ENCODE data around the gene ATP2B2.

Gene ATP2B2

GRCh38 chr3:10351013-10351735 lies 154.2 kb downstream of the ATP2B2 start:
- no peak for DNase-seq (ENCODE audit: extremely low read depth in 1 of 2, low read depth in 1 of 2)

DNA sequence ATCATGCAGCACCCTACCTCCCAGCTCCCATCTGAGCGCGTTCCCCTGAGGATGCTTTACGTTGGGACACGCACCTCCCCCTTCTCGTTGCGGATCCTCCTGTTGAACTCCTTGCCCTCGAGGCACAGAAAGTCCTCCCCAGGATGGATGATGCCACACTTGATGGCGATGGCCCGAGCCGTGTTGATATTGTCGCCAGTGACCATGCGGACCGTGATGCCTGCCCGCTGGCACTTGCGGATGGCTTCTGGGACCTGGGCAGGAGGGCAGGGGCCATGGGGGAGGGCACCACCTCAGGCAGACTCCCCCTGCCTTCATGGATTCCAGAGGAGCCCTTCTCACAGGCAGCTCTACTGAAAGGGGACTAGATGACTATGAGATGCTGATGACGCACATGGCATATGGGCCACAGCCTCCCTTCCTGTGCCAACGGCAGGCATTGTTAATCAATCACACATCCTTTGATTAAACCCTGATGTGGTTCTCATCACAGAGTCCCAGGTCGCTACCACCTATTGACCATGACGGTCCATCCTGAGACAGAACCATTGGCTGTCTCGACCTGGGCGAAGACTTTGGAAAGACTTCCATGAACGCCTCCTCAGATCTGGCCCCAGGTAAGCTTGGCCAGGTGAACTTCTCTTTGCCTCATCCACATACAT lies 154.9 kb downstream of the ATP2B2 start:
- no peak for DNase-seq (ENCODE audit: extremely low read depth in 1 of 2, low read depth in 1 of 2)

GRCh38 chr3:10349801-10350200 lies 155.6 kb downstream of the ATP2B2 start:
- no peak for DNase-seq (ENCODE audit: extremely low read depth in 1 of 2, low read depth in 1 of 2)

GRCh38 chr3:10348404-10348721 lies 157.0 kb downstream of the ATP2B2 start:
- no peak for DNase-seq (ENCODE audit: extremely low read depth in 1 of 2, low read depth in 1 of 2)

- no peak for DNase-seq (ENCODE audit: extremely low read depth in 1 of 2, low read depth in 1 of 2)
Observed at GRCh38 chr3:10347648-10348403, 157.6 kb downstream of the ATP2B2 start.

DNA sequence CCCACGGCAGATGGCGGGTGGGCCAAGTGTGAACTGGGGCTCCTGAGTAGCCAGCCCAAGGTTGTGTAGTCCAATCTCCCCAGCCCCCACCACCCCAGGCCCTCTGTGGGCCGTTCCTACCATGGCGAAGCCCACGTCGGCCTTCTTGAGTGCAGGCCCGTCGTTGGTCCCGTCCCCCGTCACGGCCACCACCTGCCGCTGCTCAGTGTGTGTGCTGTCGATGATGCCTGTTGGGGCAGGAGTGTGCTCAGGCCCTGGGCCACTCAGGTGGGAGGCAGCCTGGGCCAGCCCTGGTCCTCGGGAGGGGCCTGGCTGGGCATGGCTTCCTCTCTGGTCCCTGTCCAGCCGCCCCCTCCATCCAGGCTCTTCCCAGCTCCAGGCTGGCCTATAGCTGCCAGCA lies 159.5 kb downstream of the ATP2B2 start:
- DNase-seq (ENCODE audit: extremely low read depth in 1 of 2, low read depth in 1 of 2), result no peak

DNA sequence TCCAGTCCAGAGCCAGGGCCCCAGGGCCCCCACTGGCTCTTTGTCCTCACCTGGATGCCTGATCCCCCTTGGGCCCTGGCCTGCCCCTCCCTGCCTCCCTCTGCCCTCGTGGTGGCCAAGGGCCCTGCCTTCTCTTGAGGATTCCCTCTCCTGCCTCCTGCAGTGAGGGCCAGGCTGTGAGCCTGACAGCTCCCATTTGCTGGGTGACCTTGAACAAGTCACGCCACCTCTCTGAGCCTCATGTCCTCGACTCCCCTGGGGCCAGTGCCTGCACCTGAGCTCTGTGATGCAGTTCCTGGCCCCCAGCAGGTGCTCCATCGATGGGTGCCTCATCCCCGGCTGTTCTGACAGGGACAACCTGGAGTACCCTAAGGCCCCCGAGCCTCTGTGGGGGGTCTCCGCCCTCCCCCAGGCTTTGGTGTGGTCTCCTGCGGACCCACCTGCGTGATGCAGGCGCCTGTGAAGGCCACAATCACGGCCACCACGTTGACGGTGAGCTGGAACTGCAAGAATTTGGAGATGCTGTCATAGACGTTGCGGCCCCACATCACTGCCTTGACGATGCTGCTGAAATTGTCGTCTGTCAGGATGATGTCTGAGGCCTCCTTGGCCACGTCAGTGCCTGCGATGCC lies 160.3 kb downstream of the ATP2B2 start:
- DNase-seq (ENCODE audit: extremely low read depth in 1 of 2, low read depth in 1 of 2), result no peak

- peak in 1 of 2 donors; percentile 30 for DNase-seq (ENCODE audit: extremely low read depth in 1 of 2, low read depth in 1 of 2)
Observed at GRCh38 chr3:10344147-10344943, 161.0 kb downstream of the ATP2B2 start.

GRCh38 chr3:10343526-10343925 lies 161.9 kb downstream of the ATP2B2 start:
- DNase-seq (ENCODE audit: extremely low read depth in 1 of 2, low read depth in 1 of 2), result no peak

DNA sequence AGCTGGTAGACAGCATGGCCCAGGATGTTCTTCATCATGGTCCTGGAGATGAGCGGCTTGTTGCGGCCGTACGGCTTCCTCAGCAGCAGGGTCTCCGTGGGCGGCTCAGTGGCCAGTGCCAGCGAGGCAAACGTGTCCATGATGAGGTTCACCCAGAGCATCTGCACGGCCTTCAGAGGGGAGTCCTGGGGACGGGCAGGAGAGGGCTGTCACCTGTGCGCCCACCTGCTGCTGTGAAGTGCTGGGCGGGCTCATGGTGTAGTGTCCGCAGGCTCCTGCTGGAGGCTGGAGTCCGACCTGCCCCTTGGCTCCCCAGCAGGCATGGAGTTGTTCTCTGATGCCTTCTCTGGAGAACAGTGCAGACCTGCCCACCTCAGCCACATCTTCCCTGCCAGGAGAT lies 162.6 kb downstream of the ATP2B2 start:
- DNase-seq (ENCODE audit: extremely low read depth in 1 of 2, low read depth in 1 of 2), result no peak

GRCh38 chr3:10341901-10342398 lies 163.4 kb downstream of the ATP2B2 start:
- DNase-seq (ENCODE audit: extremely low read depth in 1 of 2, low read depth in 1 of 2), result no peak

GRCh38 chr3:10340476-10340875 lies 164.9 kb downstream of the ATP2B2 start:
- DNase-seq (ENCODE audit: extremely low read depth in 1 of 2, low read depth in 1 of 2), result no peak

- no peak for DNase-seq (ENCODE audit: extremely low read depth in 1 of 2, low read depth in 1 of 2)
Observed at GRCh38 chr3:10340046-10340445, 165.3 kb downstream of the ATP2B2 start.

- DNase-seq (ENCODE audit: extremely low read depth in 1 of 2, low read depth in 1 of 2), result no peak
Observed at GRCh38 chr3:10339376-10339955, 165.9 kb downstream of the ATP2B2 start.

- no peak for DNase-seq (ENCODE audit: extremely low read depth in 1 of 2, low read depth in 1 of 2)
Observed at GRCh38 chr3:10338591-10339353, 166.6 kb downstream of the ATP2B2 start.

DNA sequence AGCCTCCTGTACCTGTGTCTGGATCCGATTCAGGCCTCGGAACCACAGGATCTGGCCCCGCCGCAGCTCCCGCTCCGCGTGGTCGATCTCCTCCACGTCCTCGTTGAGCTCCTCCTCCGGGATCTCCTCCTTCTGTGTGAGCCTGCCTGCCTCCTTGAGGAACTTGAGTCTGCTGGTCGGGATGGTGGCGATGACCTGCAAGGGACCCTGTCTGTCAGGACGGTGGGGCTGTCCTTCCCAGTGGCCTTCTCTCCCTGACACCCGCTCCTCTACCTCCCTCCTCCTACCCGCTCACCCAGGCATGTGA lies 167.3 kb downstream of the ATP2B2 start:
- no peak for DNase-seq (ENCODE audit: extremely low read depth in 1 of 2, low read depth in 1 of 2)

DNA sequence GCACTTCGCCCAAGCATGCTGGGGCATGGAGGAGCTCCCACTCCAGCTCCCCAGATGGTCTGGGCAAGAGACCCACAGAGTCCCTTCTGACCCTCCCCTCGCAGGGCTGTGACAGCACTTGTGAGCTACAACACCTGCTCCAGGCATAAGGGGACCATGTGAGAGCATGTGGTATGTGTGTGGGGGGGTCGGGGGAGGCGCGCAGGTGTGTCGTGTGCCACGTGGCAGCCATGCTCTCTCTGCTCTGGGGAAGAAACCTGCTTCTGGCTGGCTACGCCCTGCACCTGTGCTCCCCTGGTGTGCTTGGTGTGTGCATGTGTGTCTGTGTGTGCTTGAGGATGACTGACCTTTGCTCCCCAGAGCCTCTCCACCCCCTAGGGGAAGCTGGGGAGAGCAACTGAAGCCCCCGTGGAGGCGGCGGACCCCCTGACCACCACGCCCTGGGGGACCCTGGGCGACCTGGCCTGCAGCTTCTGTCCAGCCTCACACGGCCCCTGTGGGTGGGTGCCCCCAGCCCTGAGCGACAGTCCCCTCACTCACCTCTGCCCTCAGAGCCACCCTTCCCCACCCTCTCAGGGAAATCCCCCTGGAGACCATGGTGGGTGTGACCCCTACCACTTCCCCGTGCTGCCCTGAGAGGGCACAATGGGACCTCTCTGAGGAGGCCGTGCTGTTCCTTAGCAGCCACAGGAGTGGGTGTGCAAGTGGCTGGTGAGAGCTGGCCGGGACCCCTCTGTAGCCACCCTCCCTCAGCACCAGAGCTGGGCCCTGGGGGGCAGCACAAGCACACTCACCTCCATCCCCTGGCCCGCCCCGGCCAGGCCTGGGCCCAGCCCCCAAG lies 167.8 kb downstream of the ATP2B2 start:
- DNase-seq (ENCODE audit: extremely low read depth in 1 of 2, low read depth in 1 of 2), result no peak

DNA sequence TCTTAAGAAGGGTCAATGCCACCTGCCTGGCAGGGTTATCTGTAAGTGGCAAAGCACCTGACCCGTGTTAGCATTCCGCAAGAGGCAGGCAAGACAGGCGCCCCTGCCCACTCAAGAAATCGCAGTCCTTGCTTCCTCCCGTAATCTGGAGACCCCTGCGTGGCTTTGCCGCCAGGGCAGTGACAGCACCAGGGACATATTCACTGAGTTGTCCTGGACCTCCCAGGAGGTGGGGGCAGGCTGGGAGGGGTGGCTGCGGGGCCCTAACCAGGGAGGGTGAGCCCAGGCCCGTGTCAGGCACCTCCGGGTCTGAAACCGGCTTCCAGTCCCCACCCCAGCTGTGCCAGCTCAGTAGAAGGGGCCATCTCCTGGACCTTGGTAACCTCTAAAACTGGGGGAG lies 168.6 kb downstream of the ATP2B2 start:
- DNase-seq (ENCODE audit: extremely low read depth in 1 of 2, low read depth in 1 of 2), result no peak
